IPS-18a (cell line): ENCODE measurements around the gene CCL25.
"Not testable (repeated sequence)": the region's sequence is repeated elsewhere in the genome, so short reads cannot be mapped to it uniquely, and the experiment has no call there.

ENCODE experiments used
- H3K27ac ChIP-seq: one replicate; pipeline ENCODE4 v1.5.1; 2013; ENCODE audit warnings: low read length
- H3K27me3 ChIP-seq: one replicate; pipeline ENCODE4 v1.6.1; 2013; ENCODE audit warnings: mild to moderate bottlenecking, low read length; ENCODE audit not compliant: control insufficient read depth, insufficient read depth
- H3K36me3 ChIP-seq: one replicate; pipeline ENCODE4 v1.6.1; 2013; ENCODE audit warnings: low read depth, low read length; ENCODE audit not compliant: control insufficient read depth
- H3K4me1 ChIP-seq: one replicate; pipeline ENCODE4 v1.6.1; 2013; ENCODE audit warnings: low read depth, low read length; ENCODE audit not compliant: control insufficient read depth
- H3K4me3 ChIP-seq: one replicate; pipeline ENCODE4 v1.5.1; 2013; ENCODE audit warnings: low read length
- H3K9ac ChIP-seq: one replicate; pipeline ENCODE4 v1.6.1; 2013; ENCODE audit warnings: mild to moderate bottlenecking, low read length, moderate library complexity
- H3K9me3 ChIP-seq: one replicate; pipeline ENCODE4 v1.6.1; 2013; ENCODE audit warnings: low read depth, low read length; ENCODE audit not compliant: control insufficient read depth

CCL25 gene

GRCh38 chr19:8089664-8090601 lies 37.4 kb downstream of the CCL25 start:
- H3K36me3 ChIP-seq: peaks cover 31% of the 10 kb centered on the region

GRCh38 chr19:8090950-8091349 lies 38.4 kb downstream of the CCL25 start:
- Histone ChIP-seq H3K9ac (no peak overlapping the region), H3K4me3 (no peak overlapping the region), H3K9me3 (peaks cover 9% of the 10 kb centered on the region), H3K27ac (no peak overlapping the region), H3K4me1 (no peaks in the 10 kb centered on the region), H3K27me3 (no peaks in the 10 kb centered on the region), H3K36me3 (peaks cover 41% of the 10 kb centered on the region)

More at GRCh38 chr19:8089664-8090601, 37.4 kb downstream of the CCL25 start:
- Histone ChIP-seq H3K27me3 (no peaks in the 10 kb centered on the region), H3K9me3 (no peaks in the 10 kb centered on the region), H3K27ac (no peak overlapping the region), H3K4me3 (no peak overlapping the region), H3K4me1 (no peaks in the 10 kb centered on the region), H3K9ac (no peak overlapping the region)

GRCh38 chr19:8093740-8094139 lies 41.2 kb downstream of the CCL25 start:
- no peak overlapping the region for H3K4me3 ChIP-seq
- H3K27me3 ChIP-seq: no peaks in the 10 kb centered on the region
- H3K4me1 ChIP-seq: no peaks in the 10 kb centered on the region
- H3K27ac ChIP-seq: no peak overlapping the region
- peaks cover 13% of the 10 kb centered on the region for H3K9me3 ChIP-seq
- H3K9ac ChIP-seq: no peak overlapping the region
- peaks cover 43% of the 10 kb centered on the region for H3K36me3 ChIP-seq

GRCh38 chr19:8094336-8094735 lies 41.8 kb downstream of the CCL25 start:
- H3K9ac ChIP-seq: no peak overlapping the region
- peaks cover 13% of the 10 kb centered on the region for H3K9me3 ChIP-seq
- no peaks in the 10 kb centered on the region for H3K4me1 ChIP-seq
- H3K27ac ChIP-seq: no peak overlapping the region
- no peaks in the 10 kb centered on the region for H3K27me3 ChIP-seq
- H3K4me3 ChIP-seq: no peak overlapping the region
- H3K36me3 ChIP-seq: peaks cover 38% of the 10 kb centered on the region

- peaks cover 38% of the 10 kb centered on the region for H3K36me3 ChIP-seq
- no peaks in the 10 kb centered on the region for H3K4me1 ChIP-seq
- no peak overlapping the region for H3K4me3 ChIP-seq
- H3K27me3 ChIP-seq: no peaks in the 10 kb centered on the region
- H3K9me3 ChIP-seq: peaks cover 13% of the 10 kb centered on the region
- H3K27ac ChIP-seq: no peak overlapping the region
- H3K9ac ChIP-seq: no peak overlapping the region
These were observed 42.9 kb downstream of the CCL25 start for GRCh38 chr19:8095354-8095886.

DNA sequence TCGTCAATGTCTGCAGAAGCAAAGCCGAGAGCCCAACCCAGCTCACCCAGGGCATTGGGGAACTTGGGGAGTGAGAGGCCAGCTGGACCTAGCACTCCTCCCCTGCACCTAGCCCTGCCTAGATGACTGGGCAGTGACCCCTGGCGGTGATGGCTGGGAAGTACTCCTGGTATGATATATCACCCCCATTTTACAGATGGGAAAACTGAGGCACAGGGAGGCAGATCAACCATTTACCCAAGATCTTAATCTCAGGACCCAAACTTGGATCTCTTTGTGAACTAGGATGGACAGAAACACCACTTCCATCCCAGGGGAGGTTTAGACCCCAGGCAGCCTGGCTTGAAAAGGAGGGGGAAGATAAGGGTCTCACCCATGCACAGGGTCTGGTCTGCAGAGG lies 43.5 kb downstream of the CCL25 start:
- Histone ChIP-seq H3K27me3 (no peaks in the 10 kb centered on the region), H3K27ac (no peak overlapping the region), H3K4me3 (no peak overlapping the region), H3K36me3 (peaks cover 35% of the 10 kb centered on the region), H3K9ac (no peak overlapping the region), H3K4me1 (no peaks in the 10 kb centered on the region), H3K9me3 (peaks cover 13% of the 10 kb centered on the region)

- Histone ChIP-seq H3K9me3 (peaks cover 13% of the 10 kb centered on the region), H3K4me3 (no peak overlapping the region), H3K36me3 (peaks cover 30% of the 10 kb centered on the region), H3K4me1 (no peaks in the 10 kb centered on the region), H3K9ac (no peak overlapping the region), H3K27ac (no peak overlapping the region), H3K27me3 (no peaks in the 10 kb centered on the region)
These were observed 44.6 kb downstream of the CCL25 start for GRCh38 chr19:8097198-8097597.

DNA sequence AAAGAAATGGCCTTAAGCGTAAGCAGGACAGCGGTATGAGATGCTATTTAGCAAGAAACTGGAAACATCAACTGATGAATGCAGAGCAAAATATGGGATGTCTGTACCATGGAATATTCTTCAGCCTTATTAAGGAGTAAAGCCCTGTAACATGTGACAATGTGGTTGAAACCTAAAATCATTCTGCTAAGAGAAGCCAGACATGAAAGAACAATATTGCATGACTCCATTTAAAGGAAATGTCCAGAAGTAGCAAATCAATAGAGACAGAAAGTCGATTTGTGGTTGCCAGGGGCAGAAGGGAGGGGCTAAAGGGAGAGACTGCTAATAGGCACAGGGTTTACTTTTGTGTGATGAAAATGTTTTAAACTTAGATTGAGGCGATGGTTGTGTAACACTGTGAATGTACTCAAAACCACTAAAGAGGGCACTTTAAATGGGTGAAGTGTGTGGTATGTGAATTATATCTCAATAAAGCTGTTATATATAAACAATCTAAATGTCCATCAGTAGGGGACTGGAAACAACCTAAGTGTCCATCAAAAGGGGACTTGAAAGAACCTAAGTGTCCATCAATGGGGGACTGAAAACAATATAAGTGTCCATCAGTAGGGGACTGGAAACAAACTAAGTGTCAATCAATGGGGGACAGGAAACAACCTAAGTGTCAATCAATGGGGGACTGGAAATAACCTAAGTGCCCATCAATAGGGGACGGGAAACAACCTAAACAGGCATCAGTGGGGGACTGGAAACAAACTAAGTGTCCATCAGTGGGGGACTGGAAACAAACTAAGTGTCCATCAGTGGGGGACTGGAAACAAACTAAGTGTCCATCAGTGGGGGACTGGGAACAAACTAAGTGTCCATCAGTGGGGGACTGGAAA lies 45.4 kb downstream of the CCL25 start:
- Histone ChIP-seq H3K27ac (no peak overlapping the region), H3K9me3 (peaks cover 13% of the 10 kb centered on the region), H3K4me1 (no peaks in the 10 kb centered on the region), H3K9ac (no peak overlapping the region), H3K4me3 (no peak overlapping the region), H3K27me3 (no peaks in the 10 kb centered on the region), H3K36me3 (peaks cover 35% of the 10 kb centered on the region)

- H3K4me3 ChIP-seq: no peak overlapping the region
- peaks cover 20% of the 10 kb centered on the region for H3K36me3 ChIP-seq
- no peaks in the 10 kb centered on the region for H3K27me3 ChIP-seq
- H3K4me1 ChIP-seq: no peaks in the 10 kb centered on the region
- no peak overlapping the region for H3K27ac ChIP-seq
- H3K9ac ChIP-seq: no peak overlapping the region
- peaks cover 1% of the 10 kb centered on the region for H3K9me3 ChIP-seq
These were observed 48.8 kb downstream of the CCL25 start for GRCh38 chr19:8101311-8101710.

DNA sequence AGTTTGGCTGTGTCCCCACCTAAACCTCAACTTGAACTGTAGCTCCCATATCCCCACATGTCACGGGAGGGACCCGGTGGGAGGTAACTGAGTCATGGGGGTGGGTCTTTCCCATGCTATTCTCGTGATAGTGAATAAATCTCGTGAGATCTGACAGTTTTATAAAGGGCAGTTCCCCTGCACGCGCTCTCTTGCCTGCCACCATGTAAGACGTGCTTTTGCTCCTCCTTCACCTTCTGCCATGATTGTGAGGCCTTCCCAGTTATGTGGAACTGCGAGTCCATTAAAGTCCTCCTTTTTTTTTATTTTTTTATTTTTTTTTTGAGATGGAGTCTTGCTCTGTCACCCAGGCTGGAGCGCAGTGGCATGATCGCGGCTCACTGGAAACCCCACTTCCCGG lies 49.4 kb downstream of the CCL25 start:
- not testable (repeated sequence) for H3K9me3 ChIP-seq, H3K27ac ChIP-seq, H3K4me3 ChIP-seq, H3K9ac ChIP-seq, H3K4me1 ChIP-seq, H3K27me3 ChIP-seq
- H3K36me3 ChIP-seq: peaks cover 20% of the 10 kb centered on the region

DNA sequence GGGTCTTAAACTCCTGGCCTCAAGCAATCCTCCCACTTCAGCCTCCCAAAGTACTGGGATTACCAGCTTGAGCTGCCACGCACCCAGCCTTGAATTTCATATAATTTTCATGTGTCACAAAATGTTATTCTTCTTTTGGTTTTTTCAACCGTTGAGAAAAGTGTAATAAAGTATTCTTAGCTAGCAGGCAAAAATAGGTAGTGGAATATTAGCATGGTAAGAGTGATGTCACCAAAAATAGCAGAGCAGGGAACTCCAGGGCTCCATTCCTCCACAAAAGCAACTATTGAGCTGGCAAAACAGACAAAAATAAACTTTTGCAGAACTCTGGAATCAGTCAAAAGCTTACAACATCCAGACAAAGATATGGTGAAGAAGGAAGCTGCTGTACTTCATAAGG lies 52.9 kb downstream of the CCL25 start:
- Histone ChIP-seq H3K9ac (no peak overlapping the region), H3K36me3 (peaks cover 22% of the 10 kb centered on the region), H3K9me3 (no peaks in the 10 kb centered on the region), H3K27ac (no peak overlapping the region), H3K4me3 (no peak overlapping the region), H3K4me1 (no peaks in the 10 kb centered on the region), H3K27me3 (no peaks in the 10 kb centered on the region)
